ENCODE measurements around the gene ARHGEF17.
"Not testable (repeated sequence)": the region's sequence is repeated elsewhere in the genome, so short reads cannot be mapped to it uniquely, and the experiment has no call there.

Gene ARHGEF17

DNA sequence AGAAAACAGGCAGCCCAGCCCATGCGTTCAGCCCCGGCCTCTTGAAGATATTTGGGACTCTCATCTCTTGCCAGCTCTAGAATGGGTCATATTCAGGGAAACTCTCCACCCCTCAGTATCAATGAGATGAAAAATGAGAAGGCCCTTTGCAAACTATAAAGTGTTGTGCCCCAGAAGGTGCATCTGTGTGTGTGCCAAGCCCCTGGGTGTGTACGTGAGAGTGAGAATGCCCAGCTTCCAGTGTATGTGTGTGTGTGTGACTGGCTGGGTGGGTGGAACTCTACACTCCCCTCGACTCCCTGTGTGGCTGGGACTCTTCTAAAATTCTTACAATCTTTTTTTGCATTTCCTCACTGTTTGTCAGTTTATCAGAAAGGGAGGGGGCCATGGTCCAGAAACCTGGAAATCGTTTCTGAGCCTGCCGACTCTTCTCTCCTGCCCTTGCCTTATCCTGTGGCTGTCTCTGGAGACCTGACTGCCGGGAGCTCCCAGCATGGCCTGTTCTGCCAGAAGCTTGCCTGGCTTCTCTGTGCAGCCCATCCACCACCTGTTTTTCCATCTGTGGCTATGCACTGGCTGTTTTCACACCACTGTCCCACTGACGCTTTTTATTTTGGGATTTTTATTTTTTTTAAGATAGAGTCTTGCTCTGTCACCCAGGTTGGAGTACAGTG lies 34.7 kb upstream of the ARHGEF17 start:
- DNase-seq (ENCODE audit: low read depth) = no peak
- H3K4me3 ChIP-seq (ENCODE audit: low read depth, low read length) = no peak overlapping the region
- TF ChIP-seq, protein P1, sequence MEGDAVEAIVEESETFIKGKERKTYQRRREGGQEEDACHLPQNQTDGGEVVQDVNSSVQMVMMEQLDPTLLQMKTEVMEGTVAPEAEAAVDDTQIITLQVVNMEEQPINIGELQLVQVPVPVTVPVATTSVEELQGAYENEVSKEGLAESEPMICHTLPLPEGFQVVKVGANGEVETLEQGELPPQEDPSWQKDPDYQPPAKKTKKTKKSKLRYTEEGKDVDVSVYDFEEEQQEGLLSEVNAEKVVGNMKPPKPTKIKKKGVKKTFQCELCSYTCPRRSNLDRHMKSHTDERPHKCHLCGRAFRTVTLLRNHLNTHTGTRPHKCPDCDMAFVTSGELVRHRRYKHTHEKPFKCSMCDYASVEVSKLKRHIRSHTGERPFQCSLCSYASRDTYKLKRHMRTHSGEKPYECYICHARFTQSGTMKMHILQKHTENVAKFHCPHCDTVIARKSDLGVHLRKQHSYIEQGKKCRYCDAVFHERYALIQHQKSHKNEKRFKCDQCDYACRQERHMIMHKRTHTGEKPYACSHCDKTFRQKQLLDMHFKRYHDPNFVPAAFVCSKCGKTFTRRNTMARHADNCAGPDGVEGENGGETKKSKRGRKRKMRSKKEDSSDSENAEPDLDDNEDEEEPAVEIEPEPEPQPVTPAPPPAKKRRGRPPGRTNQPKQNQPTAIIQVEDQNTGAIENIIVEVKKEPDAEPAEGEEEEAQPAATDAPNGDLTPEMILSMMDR (conservative IDR thresholded peaks at IDR 0.05; ENCODE audit: low read depth, low read length) = no peak

DNA sequence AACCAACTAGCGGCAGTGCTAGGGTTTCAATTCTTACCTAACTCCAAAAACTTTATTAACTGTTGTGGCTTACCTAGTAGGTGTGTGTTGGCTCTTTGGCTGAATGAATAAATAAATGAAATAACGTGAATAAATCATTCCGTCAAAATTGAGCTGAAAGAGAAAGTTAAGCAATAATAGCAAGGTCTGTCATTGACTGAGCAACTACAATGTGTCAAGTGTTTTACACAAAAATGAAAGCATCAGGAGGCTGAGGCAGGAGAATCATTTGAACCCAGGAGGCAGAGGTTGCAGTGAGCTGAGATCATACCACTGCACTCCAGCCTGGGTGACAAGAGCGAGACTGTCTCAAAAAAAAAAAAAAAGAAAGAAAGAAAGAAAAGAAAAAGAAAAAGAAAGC lies 33.9 kb upstream of the ARHGEF17 start:
- DNase-seq (ENCODE audit: low read depth); H3K4me3 ChIP-seq (ENCODE audit: low read depth, low read length): not testable (repeated sequence)

DNA sequence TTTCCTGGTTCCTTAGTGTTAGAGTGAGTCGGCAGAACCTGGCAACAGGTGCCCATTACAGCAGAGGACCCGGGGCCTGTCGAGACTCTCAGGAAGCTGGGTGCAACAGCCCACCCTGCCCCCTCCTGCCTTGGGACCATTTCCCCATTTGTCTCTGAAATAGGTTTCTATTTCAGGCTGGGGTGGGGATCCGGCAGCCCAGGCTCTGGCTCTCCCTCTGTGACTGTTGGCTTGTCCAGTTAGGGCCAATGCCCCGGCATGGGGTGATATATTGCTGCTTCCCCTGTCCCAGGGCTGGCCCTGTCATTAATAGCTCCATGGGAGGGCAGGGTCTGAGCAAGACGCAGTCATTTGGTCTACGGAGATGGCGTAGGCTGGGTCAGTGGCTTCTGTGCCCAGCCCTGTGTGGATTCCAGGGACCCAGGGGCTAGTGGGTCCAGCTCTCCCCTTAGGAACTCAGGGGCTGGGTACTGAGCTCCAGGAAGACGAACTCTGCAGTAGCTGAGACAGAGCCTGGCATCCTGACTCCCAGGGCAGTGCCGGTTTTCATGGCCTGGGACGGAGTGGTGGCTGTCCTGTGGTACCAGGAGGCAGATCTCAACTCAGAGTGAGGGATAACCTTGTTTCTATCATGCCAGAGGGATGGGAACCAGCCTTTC lies 33.2 kb upstream of the ARHGEF17 start:
- TF ChIP-seq, protein P1 (conservative IDR thresholded peaks at IDR 0.05; ENCODE audit: low read depth, low read length) = no peak
- DNase-seq (ENCODE audit: low read depth) = no peak
- H3K4me3 ChIP-seq (ENCODE audit: low read depth, low read length) = no peak overlapping the region

DNA sequence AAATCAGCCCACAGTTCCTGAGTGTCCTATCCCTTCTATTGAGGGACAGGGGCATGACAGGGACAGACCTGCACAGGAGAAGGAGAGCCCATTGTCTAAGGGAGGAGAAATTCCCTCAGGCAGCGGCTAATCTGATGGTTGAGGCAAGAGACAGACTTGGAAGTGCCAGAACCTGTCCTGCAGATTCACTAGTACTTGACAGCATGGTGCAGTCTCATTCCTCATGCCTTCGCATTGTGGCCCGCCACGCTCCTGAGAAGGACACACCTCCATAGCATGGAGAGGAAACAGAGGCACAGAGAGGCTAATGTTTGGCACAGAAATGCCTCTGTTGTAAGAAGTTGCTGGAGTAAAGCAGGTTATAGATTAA lies 32.7 kb upstream of the ARHGEF17 start:
- TF ChIP-seq, protein P1 (conservative IDR thresholded peaks at IDR 0.05; ENCODE audit: low read depth, low read length) = no peak
- H3K4me3 ChIP-seq (ENCODE audit: low read depth, low read length) = no peak overlapping the region
- no peak for DNase-seq (ENCODE audit: low read depth)

DNA sequence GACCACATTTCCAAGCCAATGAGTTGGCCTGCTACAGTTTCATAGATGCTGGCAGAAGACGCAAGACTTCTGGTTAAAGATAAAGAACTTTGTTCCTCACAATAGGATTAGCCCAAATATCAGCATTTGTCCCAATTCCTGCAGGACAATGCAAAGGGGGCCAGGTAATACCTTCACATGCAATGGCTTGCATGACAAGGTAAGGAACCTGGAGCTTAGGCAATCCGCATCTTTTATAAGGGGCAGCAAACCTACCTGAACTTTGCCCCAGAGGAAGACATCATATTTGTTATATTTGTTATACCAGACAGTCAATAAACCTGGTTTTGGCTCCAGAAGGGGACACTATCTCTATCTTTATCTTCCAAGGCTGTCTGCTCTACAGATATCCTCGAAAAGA lies 30.6 kb upstream of the ARHGEF17 start:
- DNase-seq (ENCODE audit: low read depth) = no peak
- TF ChIP-seq, protein P1 (conservative IDR thresholded peaks at IDR 0.05; ENCODE audit: low read depth, low read length) = no peak
- H3K4me3 ChIP-seq (ENCODE audit: low read depth, low read length) = no peak overlapping the region

DNA sequence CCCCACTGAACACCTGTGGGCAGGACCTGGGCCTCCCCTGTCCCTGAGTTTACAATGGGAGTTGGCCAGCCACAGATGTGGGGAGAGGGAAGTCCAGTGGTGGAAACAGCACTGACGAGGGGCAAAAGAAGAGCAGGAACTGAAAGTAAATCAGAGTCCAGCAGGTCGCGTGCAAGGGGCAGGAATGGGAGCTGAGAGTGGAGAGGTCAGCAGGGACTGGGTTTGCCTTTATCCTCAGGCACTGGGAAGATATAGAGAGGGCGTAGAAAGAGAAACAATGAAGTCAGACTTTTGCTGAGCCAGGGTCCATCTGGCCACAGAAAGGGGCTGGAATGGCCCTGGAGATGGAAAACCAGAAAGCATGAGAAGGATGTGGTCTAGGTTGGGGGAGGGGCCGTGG lies 27.4 kb upstream of the ARHGEF17 start:
- TF ChIP-seq, protein P1 (conservative IDR thresholded peaks at IDR 0.05; ENCODE audit: low read depth, low read length) = no peak
- DNase-seq (ENCODE audit: low read depth) = no peak
- H3K4me3 ChIP-seq (ENCODE audit: low read depth, low read length) = no peak overlapping the region

DNA sequence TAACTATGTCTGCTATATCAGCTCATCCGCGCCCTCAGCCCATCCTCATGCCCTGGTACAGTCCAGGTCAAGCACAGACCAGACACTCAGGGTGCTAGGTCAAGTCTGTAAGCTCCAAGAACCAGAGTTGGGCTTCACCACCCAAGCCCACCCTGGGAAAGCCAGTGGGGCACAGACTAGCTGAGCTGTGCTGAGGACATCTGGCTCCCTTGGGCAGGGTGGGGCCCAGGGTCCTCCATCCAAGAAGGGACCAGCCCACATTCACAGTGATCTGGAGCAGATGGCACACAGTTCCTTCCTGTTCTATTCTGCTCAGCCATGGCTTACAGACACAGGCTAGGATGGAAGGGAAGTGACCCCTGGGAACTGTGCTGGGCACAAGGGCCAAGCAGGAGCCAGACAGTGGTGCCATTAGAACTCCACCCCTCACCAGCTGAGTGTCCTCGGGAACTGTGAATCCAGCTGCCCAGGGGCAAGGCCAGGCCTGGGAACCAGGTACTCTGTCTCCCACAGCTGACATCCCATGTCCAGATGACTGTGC lies 26.8 kb upstream of the ARHGEF17 start:
- H3K4me3 ChIP-seq (ENCODE audit: low read depth, low read length) = no peak overlapping the region
- TF ChIP-seq, protein P1 (conservative IDR thresholded peaks at IDR 0.05; ENCODE audit: low read depth, low read length) = no peak
- DNase-seq (ENCODE audit: low read depth) = no peak

Measured in choroid plexus epithelial cell (primary cell).